ENCODE measurements around the gene SYT7. TPM values are rescaled to one million over a fixed set of nuclear protein-coding genes. Genes with fewer than 3 reads are reported as not detected.
A peak's percentile ranks its signal among the peaks of the same experiment; 100 is the strongest.

The SYT7 gene
- total RNA-seq, 2 donors from 2014 or later: 2.0 to 3.4 TPM

- no peak overlapping the region for H3K9ac ChIP-seq (ENCODE audit: extremely low read depth, low read length, poor library complexity, severe bottlenecking)
- H3K36me3 ChIP-seq (ENCODE audit: control insufficient read depth, insufficient read depth, low read length): no peaks in the 10 kb centered on the region
- no peaks in the 10 kb centered on the region for H3K27me3 ChIP-seq (ENCODE audit: control insufficient read depth, insufficient read depth, low read length, poor library complexity, severe bottlenecking)
- Mint-ChIP-seq H3K27me3 (ENCODE audit: insufficient read depth) (peaks cover 4% of the 10 kb centered on the region), H3K36me3 (ENCODE audit: low read depth) (no peaks in the 10 kb centered on the region), H3K27ac (no peak overlapping the region), H3K4me1 (peaks cover 18% of the 10 kb centered on the region), H3K4me3 (no peak overlapping the region), H3K9me3 (peaks cover 5% of the 10 kb centered on the region)
- H3K4me3 ChIP-seq (ENCODE audit: low read length): no peak overlapping the region
- TF ChIP-seq CTCF (conservative IDR thresholded peaks at IDR 0.05): no peak
- H3K9me3 ChIP-seq (ENCODE audit: control insufficient read depth, low read length): no peaks in the 10 kb centered on the region
- 78 to 86% methylated on average over 5 to 9 of the region's 9 CpGs for WGBS, 2 experiments (ENCODE audit: insufficient coverage in 1 of 2, insufficient read length in 1 of 2)
- no peak for DNase-seq
- peaks cover 5% of the 10 kb centered on the region for H3K4me1 ChIP-seq (ENCODE audit: control insufficient read depth, insufficient read depth, low read length)
- H3K27ac ChIP-seq (ENCODE audit: low read depth, low read length): peak overlapping the region; percentile 53
These were observed 30.0 kb upstream of the SYT7 start for GRCh38 chr11:61610905-61611304.

GRCh38 chr11:61609980-61610366 is 29.1 kb upstream of the SYT7 start:
- Histone ChIP-seq H3K36me3 (ENCODE audit: control insufficient read depth, insufficient read depth, low read length) (no peaks in the 10 kb centered on the region), H3K4me1 (ENCODE audit: control insufficient read depth, insufficient read depth, low read length) (peaks cover 5% of the 10 kb centered on the region), H3K27ac (ENCODE audit: low read depth, low read length) (no peak overlapping the region), H3K4me3 (ENCODE audit: low read length) (no peak overlapping the region), H3K27me3 (ENCODE audit: control insufficient read depth, insufficient read depth, low read length, poor library complexity, severe bottlenecking) (no peaks in the 10 kb centered on the region), H3K9me3 (ENCODE audit: control insufficient read depth, low read length) (no peaks in the 10 kb centered on the region), H3K9ac (ENCODE audit: extremely low read depth, low read length, poor library complexity, severe bottlenecking) (no peak overlapping the region)
- H3K27me3 Mint-ChIP-seq (ENCODE audit: insufficient read depth): peaks cover 8% of the 10 kb centered on the region
- no peaks in the 10 kb centered on the region for H3K36me3 Mint-ChIP-seq (ENCODE audit: low read depth)
- H3K9me3 Mint-ChIP-seq: peaks cover 5% of the 10 kb centered on the region
- WGBS, 2 experiments (ENCODE audit: insufficient coverage in 1 of 2, insufficient read length in 1 of 2): 35 to 67% methylated on average over 3 to 8 of the region's 8 CpGs
- DNase-seq: peak; percentile 88
- TF ChIP-seq CTCF (conservative IDR thresholded peaks at IDR 0.05): peak; percentile 74
- no peak overlapping the region for H3K4me3 Mint-ChIP-seq
- no peak overlapping the region for H3K27ac Mint-ChIP-seq
- H3K4me1 Mint-ChIP-seq: peaks cover 18% of the 10 kb centered on the region

GRCh38 chr11:61609000-61609979 is 28.4 kb upstream of the SYT7 start:
- 66 to 69% methylated on average over 11 to 22 of the region's 22 CpGs for WGBS, 2 experiments (ENCODE audit: insufficient coverage in 1 of 2, insufficient read length in 1 of 2)
- peaks cover 5% of the 10 kb centered on the region for H3K4me1 ChIP-seq (ENCODE audit: control insufficient read depth, insufficient read depth, low read length)
- no peaks in the 10 kb centered on the region for H3K36me3 ChIP-seq (ENCODE audit: control insufficient read depth, insufficient read depth, low read length)
- no peak for DNase-seq
- no peak for TF ChIP-seq CTCF (conservative IDR thresholded peaks at IDR 0.05)
- H3K27ac ChIP-seq (ENCODE audit: low read depth, low read length): no peak overlapping the region
- no peak overlapping the region for H3K9ac ChIP-seq (ENCODE audit: extremely low read depth, low read length, poor library complexity, severe bottlenecking)
- Mint-ChIP-seq H3K27me3 (ENCODE audit: insufficient read depth) (peaks cover 8% of the 10 kb centered on the region), H3K4me1 (peaks cover 18% of the 10 kb centered on the region), H3K27ac (no peak overlapping the region), H3K36me3 (ENCODE audit: low read depth) (no peaks in the 10 kb centered on the region), H3K9me3 (peaks cover 5% of the 10 kb centered on the region), H3K4me3 (no peak overlapping the region)
- no peaks in the 10 kb centered on the region for H3K27me3 ChIP-seq (ENCODE audit: control insufficient read depth, insufficient read depth, low read length, poor library complexity, severe bottlenecking)
- H3K4me3 ChIP-seq (ENCODE audit: low read length): no peak overlapping the region
- H3K9me3 ChIP-seq (ENCODE audit: control insufficient read depth, low read length): no peaks in the 10 kb centered on the region

Data from endodermal cell (in vitro differentiated cells).